GM18873 (cell line): Measurements from ENCODE around the gene PHACTR1.

Source experiments
- ATAC-seq: cut with Tn5 transposase; IDR thresholded peaks from one replicate; pipeline ENCODE4 v1.9.1; 2021; ENCODE audit warnings: mild to moderate bottlenecking, moderate library complexity, moderate number of reproducible peaks; ENCODE audit not compliant: unreplicated experiment, low FRiP score

Gene PHACTR1

DNA sequence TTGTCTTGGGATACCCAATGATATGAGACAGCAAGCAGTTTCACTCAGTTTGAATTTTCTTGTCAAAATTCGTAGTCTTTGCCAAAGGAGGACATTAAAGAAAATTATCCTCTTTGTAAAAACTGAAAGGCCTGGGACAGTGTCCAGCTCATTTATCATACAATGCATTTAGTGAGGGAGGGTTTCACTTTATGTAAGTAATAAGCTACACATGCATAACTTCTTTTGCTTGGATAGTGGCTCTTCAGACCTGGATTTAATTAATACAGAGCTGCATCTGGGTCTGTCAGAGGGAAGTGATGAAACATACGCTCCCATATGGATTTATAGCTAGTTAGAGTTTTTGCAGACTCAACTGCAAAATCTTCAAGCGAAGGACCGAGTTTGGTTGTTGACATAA, 175.6 kb downstream of the PHACTR1 start:
- no peak for ATAC-seq

DNA sequence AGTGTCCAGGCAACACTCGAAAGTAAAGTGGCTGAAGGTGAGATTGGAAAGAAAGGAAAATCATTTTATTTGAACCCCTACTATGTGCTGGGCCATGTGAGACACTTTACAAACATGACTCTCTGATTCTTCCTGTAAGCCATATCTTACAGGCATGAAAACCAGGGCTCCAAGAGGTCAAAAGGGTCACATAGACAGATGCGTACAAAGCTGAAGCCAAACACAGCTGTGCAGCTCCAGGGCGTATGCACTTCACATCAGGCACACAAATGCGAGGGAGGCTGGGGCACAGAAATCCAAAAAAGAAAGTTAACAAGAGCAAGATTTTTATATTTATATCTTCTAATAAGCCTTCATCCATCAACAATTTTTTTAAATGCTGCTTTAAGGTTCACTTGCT, 176.5 kb downstream of the PHACTR1 start:
- no peak for ATAC-seq

DNA sequence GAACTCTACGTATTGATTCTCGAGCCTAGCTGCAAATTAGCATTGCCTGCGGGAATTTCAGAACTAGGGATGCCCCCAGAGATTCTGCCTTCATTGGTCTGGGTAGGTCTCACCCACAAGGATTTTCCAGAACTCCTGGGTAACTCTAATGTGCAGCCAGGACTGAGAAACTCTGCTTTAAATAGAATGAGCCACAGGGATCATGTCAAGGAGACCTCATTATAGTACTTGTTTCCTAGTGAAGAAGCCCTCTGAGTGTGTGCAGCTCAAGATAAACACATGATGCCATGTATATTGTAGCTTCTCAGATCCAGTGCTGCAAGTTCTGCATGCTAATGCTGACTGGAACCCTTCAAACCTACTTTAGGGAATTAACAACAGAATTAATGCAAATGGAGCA, 179.2 kb downstream of the PHACTR1 start:
- ATAC-seq: no peak

DNA sequence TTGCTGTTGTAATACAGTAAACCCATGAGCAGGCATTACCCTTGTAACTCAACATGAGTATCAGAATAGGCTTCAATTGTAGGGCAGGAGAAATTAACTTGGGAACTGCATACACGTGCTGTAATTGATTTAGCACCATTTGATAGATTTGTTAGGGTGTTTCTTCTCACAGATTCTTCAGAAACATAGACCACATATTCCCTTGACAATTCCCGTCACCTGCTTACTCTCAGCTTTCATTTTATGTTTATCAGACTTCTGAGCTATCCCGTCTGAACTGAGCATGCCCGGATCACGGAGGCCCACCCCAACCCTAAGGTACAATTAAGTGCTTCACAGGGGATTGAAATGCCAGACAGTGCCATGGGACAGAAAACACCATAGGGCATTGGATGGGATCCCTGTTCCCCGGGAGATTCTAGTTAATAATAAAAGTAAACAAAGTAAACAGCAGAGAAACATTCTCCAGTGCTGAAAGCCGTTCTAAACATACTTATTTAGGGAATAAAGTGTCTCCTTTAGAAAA, 179.7 kb downstream of the PHACTR1 start:
- ATAC-seq: no peak

DNA sequence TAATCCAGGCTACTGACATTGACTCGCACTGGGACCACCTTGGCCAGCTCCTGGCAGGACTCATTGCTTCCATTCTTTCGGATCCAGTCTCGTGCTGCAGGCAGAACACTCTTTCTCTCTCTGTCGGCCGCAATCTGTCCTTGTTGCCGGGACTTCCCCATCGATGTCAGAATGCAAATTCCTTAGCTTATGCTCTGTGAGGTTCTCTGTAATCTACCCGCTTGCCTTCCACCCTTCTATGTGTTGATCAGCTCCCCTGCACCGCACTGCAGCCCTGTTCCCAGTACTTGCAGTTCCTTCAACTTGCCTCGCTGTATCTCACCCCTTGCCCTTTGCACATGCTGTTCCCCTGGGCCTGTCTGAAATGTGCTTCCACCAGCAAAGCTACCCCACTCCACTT, 182.0 kb downstream of the PHACTR1 start:
- ATAC-seq: no peak

DNA sequence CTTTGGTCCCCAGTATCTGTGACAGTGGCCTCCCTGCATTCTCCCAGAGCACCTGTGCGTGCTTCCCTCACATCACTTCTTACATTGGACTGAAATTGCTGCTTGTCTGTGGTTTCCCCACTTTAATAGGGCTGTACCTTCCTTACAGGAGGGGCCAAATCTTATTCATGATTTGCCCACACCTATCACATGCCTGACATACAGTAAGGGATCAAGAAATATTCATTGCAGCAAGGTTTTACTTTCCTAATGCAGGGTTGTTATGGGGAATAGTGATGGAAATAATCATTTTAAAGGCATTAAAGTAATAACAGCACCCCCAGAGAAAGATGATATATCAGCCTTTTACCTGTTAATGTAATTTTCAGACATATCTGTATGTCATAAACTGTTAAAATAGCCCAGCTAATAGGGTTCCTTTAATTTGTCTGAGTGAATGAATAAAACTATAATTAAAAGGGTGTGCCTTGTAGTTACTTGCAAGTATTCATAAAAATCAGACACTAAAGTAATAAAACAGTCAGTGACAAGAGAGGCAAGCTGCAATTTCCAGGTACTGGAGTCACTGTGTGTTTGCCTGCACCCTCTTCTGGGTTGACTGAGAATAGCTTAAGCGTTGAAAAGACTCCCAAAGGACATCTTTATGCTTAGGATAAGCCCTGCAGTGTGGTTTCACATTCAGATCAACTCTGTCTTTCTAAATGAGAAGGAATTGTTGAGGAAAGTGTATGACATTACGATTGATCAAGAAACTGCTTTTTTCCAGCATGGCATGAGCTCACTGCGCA, 182.7 kb downstream of the PHACTR1 start:
- no peak for ATAC-seq

DNA sequence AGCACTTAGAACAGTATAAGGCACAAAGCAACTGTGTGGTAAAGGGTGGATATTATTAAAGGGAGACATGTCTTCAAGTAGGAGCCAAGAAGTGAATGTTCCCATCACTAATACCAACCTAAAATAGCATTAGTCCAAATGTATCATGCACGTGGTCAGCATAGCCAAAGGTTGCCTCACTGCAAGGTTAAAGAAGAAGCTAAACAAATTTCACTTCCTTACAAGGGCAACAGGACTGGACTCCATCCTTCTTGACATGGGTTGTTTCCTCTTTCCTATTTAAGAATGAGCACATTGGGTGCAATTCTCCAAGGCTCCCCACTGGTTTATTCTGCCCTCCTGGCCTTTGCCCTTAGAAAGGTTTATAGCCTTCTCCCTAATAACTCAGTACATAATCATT, 186.7 kb downstream of the PHACTR1 start:
- no peak for ATAC-seq

DNA sequence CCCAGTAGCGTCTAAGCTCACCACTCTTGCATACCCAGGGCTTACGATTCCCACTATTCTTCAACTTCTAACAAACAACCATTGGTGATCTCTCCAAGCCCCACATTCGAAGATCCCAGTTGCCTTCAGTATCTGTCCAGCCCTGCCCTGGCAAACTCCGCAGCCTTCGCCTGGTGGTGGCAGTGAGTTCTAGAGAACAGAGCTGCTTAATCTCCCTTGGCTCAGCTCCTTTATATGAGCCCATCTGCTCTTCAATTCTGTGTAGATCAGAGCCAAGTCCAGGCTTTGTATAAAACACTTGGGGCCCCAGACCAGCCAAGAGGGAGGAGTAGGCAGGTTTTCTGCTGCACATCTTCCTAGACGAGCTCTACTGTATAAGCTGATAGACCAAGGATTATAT, 193.3 kb downstream of the PHACTR1 start:
- ATAC-seq: no peak

DNA sequence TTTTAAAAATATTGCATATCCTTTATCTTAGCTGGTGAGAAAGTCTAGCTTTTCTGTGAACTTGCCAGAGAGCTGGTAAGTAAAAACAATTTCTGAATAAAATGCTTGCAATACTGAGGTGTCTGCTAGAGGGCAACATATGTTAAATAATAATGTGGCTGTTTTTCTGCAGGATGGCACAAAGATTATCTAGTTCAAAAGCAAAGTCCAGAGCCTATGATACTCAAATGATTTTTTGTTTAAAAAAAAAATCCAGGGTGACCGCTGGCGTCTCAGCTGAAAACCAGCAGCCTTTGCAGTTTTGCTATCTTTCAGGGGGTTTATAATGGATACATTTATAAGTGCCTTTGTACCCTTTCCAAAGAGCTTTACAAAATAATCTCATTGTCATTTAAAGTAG, 194.9 kb downstream of the PHACTR1 start:
- ATAC-seq: no peak

DNA sequence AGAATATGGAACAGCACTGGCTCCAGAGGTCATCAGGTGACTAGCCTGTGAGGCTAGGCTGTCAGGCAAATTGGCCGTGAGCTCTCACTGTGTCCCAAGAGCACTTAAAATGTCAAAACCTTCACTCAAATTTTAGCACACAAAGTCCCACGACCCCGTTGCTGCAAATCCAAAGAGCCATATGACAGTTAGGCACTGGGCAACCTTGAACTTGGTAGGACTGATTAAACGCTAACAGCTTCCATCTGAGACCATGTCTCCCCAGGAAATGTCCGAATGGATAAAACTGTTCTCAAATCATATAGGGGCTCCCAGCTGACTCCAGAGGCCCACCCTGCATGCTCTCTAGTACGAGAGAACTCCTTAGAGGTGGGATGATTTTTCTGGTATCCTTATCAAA, 196.6 kb downstream of the PHACTR1 start:
- no peak for ATAC-seq

DNA sequence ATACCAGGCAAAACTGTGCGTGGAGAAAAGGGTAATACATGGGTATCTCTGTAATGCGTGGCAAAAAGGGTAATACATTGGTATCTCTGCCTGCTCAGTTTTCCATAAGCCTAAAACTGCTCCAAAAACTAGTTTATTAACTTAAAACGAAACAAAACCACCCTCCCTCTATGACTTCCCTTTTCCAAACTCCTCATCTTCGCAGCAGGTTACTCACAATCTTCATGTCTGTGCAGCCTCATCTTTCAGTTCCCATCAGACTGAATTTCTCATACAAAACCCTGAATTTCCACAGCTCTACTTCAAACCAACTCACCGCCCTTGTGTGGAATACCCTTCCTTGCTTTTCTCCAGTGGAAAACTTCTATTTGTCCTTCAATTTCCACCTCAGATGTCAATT, 199.4 kb downstream of the PHACTR1 start:
- ATAC-seq: no peak

DNA sequence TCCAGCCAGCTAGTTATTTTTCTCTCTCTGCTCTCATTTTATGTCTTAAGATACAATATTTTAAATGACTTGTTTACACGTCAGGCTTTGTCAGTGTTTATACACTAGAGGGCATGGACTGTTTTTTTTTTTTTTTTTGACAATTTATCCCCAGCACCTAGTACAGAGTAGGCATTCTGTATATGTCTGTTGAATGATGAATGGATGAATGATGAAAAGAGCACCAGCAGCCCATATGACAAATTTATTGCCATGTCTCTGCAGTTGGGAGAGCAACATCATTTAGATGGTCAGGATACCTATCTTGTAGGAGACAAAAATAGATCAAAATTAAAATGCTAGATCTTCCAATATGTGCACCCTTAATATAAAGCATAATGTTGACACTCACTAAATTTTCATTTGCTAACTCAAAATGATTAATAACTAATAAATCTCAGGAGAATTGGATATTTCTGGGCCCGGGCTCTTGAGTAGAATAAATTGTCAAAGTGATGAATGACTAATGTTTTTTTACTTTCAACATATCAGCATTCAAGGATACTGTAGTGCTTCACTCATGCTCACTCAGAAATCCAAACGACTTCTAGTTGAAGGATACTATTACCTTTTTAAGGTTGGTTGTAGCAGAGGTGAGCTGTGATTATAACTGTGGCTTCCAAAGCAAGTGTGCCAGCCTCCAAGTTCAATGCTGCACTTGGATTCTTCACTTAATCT, 200.0 kb downstream of the PHACTR1 start:
- ATAC-seq: no peak

DNA sequence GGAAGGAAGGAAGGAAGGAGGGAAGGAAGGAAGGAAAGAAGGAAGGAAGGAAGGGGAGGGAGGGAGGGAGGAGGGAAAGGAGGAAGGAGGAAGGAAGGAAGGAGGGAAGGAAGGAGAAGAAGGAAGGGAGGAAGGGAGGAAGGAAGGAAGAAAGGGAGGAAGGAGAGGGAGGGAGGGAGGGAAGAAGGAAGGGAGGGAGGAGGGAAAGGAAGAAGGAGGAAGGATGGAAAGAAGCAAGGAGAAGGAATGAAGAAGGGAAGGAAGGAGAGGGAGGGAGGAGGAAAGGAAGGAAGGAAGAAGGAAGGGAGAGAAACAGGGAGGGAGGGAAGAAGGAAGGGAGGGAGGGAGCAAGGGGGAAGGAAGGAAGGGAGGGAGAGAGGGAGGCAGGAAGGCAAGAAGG, 204.9 kb downstream of the PHACTR1 start:
- ATAC-seq: no peak

DNA sequence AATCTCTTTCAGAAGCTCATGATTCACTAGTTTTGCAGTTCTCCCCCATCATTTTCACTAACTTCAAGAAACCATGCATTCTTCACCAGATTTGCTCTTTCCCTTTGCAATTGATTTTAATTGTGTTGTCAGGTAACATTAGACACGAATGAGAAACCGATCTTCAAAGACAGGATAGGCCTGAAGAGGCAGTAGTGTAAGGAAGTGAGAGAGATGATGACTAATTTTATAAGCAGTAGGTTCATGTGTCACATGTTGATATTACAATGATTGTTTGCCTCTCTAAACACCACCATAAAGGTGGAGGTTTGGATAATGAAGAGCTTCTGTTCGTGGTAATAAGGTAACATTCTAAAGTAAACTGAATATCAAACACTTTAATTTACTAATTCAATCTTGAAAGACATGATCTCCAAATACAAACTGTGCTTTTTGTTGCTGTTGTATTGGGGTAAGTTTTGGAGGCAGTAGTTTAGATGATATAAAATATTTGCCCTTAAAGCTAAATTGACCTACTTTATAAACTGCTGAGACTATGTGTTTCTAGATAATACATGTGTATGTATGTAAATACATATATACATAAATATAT, 207.2 kb downstream of the PHACTR1 start:
- no peak for ATAC-seq

DNA sequence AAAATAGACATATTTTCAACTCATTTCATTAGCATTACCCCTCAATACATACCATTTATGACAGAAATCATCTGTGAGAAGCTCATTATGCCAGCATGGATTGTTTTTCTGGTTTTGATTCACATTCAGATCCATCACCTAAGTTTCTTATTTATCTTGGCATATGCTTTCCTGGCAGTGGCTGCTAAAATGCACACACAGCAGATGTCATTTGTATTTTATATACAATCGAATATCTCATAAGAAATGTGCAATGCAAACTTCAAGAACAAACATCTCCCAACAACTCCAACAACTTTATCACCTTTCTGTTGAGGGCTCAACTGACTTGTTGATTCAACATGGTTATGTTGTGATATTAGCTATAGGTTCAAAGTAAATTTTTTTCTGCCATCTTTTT, 208.3 kb downstream of the PHACTR1 start:
- no peak for ATAC-seq

DNA sequence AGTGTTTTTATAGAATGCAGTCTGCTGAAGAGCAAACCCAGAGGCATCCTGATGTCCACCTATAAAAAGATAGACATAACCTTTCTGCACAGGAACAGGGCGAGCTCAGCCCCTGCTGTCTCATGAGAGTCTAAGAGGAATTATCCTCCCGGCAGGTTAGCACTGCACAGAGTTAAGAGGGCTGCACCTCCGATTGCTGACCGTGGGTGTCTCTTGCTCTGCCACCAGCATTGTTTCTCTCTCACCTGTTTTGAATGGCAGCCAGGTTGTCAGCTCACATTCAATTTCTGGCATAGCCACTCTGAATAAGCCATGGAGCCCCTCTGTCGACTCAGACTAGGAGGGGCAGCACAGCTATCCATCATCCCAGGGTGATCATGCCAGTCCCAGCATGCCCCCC, 211.2 kb downstream of the PHACTR1 start:
- ATAC-seq: no peak

DNA sequence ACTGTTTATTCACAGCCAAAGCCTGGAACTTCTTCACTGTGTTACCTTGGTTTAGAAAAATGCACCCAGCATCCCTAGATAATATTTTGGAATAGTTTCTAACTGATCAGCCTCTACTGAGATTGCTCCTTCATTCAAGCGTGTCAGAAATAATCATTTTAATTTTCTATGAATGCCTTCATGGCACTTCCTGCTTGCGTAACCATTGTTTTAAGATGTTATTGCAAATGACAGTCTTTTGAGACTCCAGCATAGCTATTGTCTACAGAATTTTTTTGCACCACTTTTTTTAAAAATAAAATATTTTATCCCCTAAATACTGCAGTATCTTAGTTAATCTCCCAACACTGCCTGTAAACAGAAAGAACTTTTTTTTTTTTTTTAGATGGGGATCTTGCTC, 213.1 kb downstream of the PHACTR1 start:
- ATAC-seq: no peak

DNA sequence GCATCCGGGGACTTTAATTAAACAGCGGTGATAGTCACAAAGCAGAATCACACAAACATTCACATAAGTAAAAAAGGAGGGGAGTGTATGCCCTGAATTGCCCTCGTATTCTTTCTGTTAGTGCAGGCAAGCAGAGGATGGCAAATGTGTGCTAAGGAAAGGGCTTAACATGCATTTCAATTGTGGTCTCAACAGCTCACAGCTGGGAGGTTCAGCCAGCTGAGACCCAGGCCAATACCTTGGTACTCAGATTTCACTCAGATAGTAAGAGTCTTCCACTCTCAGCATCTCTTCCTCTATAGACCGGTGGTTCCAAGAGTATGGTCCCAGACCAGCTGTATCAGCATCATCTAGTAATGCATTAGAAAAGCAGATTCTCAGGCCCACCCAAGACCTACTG, 215.1 kb downstream of the PHACTR1 start:
- no peak for ATAC-seq

DNA sequence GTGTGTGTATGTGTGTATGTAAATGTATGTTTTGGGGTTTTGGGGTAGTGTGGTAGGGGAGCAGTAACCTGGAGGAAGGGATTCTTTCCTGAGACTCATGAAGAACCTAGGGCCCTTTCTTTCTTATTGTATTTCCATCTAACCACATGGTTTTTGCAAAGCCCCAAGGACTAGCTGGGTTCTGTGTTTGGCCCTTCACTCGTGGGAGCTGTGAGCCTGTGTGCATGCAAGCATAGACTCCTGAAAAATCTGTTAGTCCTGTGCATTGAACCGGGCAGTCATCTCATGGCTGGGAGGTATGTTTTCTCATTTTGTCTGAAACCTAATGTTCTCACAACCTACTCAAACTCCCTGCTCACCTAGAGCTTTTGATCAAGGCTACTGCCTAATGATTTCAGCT, 219.1 kb downstream of the PHACTR1 start:
- ATAC-seq: no peak

DNA sequence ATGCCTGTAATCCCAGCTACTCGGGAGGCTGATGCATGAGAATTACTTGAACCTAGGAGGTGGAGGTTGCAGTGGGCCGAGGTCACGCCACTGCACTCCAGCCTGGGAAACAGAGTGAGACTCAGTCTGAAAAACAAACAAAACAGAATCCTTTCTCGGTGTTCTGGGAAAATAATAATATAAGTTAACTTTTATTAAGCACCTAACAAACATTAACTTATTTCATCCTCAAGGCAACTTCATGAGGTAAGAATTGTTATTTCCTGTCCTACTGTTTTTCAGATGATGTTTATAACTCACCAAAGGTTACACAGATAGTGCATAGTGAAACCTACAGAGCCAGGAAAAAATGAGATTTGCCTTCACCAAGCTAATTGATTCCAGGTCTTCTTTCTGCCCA, 221.4 kb downstream of the PHACTR1 start:
- no peak for ATAC-seq

DNA sequence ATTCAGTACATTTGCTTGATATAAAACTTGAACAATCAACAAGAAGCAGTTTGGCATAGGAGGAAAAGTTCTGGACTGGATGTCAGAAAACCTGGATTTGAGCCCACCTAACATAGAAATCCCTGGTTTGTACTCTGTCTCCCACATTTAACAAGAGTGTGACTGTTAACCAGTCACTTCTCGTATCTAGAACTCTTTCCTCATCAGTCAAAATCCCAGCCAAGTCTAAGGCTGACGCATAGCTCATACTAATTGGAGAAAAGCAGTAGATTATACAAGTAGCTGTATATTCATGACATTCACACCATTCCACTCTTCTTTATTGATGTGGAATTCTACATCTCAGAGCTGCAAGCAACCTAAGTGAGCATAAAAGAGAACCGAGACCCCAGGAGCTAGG, 222.7 kb downstream of the PHACTR1 start:
- ATAC-seq: no peak

DNA sequence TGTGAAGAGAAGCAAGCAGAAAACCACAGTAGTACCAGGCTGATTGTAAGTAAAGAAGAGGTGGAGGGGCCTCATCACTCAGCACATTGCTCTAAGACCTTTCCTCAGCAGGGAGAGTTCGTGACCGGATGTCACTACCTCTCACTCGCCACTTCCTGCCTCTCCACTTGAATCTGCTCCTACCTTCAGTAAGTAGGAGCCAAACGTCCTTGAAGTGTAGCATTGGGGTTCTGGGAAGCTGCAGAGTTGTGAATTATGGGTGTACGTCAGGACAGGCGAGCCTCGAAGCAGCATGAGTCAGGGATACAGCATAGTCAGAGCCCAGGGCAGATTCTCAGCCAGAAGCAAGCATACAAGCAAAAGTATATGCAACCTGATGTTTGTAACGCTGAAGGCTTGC, 224.9 kb downstream of the PHACTR1 start:
- no peak for ATAC-seq
